ENCODE results near the gene CFAP91. TPM values are rescaled to one million over a fixed set of nuclear protein-coding genes. Genes with fewer than 3 reads are reported as not detected.
"Not testable (repeated sequence)": the region's sequence is repeated elsewhere in the genome, so short reads cannot be mapped to it uniquely, and the experiment has no call there.

Gene CFAP91
- total and polyA plus RNA-seq, 12 donors = 0.19 to 1.6 (median 0.49) TPM

DNA sequence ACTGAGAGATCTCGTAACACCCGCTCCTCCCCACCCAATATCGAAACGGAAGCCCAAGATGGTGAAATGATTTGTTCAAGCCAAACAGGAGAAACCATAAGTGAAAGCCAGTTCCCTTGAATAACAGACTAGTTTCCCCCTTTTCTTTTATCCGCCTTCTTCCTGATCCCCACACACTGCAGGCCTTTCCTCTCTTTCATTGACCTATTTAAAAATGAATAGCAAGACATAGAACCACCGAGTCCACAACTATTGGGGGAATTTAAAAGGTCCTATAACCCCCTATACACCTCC lies 25.2 kb upstream of the CFAP91 start:
- peak overlapping the region; percentile 89 to 98 (median 96) for H3K27ac ChIP-seq
- H3K36me3 ChIP-seq = peaks cover 0 to 28% (median 11%) of the 10 kb centered on the region in 9 donors
- no peaks in the 10 kb centered on the region for H3K9me3 ChIP-seq
- H3K4me3 ChIP-seq = peak overlapping the region; percentile 53 to 81 (median 70)
- peaks cover 6 to 39% (median 30%) of the 10 kb centered on the region in 9 donors for H3K4me1 ChIP-seq
- DNase-seq = no peak
- 7 to 15% methylated on average over 6 of the region's 6 CpGs for WGBS, 2 donors
- TF ChIP-seq, protein P1, sequence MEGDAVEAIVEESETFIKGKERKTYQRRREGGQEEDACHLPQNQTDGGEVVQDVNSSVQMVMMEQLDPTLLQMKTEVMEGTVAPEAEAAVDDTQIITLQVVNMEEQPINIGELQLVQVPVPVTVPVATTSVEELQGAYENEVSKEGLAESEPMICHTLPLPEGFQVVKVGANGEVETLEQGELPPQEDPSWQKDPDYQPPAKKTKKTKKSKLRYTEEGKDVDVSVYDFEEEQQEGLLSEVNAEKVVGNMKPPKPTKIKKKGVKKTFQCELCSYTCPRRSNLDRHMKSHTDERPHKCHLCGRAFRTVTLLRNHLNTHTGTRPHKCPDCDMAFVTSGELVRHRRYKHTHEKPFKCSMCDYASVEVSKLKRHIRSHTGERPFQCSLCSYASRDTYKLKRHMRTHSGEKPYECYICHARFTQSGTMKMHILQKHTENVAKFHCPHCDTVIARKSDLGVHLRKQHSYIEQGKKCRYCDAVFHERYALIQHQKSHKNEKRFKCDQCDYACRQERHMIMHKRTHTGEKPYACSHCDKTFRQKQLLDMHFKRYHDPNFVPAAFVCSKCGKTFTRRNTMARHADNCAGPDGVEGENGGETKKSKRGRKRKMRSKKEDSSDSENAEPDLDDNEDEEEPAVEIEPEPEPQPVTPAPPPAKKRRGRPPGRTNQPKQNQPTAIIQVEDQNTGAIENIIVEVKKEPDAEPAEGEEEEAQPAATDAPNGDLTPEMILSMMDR (IDR thresholded peaks at IDR 0.05) = no peak
- H3K27me3 ChIP-seq = no peaks in the 10 kb centered on the region
- intact Hi-C loops (cut with DNase I) = loop anchor here in 7 of 10 donors (1.0 to 10.0 kb wide), 12 partner anchors 80 to 403 kb away; partner anchors contain the start of genes PLA1A (in 2 of the 7), TIMMDC1 (in 2 of the 7) and ADPRH (in 1 of the 7)
- ATAC-seq = no peak

DNA sequence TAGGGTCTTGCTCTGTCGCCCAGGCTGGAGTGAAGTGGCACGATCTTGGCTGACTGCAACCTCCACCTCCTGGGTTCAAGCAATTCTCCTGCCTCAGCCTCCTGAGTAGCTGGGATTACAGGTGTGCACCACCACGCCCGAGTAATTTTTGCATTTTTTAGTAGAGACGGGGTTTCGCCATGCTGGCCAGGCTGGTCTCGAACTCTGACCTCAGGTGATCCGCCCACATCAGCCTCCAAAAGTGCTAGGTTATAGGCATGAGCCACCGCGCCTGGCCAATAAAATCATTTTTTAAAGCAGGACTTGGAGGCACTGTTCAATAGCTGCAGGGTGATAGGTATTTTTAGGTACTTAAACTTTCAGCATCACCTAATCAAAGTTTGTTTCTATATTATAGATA lies 24.6 kb upstream of the CFAP91 start:
- intact Hi-C loops (cut with DNase I) = loop anchor here in 7 of 10 donors (5.0 to 10.0 kb wide), 10 partner anchors 81 to 403 kb away; partner anchors contain the start of genes PLA1A (in 2 of the 7), ADPRH (in 1 of the 7) and TIMMDC1 (in 1 of the 7)
- not testable (repeated sequence) for H3K9me3 ChIP-seq, H3K27me3 ChIP-seq, DNase-seq, ATAC-seq, H3K4me3 ChIP-seq
- H3K27ac ChIP-seq = peak overlapping the region in 6 of 10 donors; percentile 89 to 98 (median 96)
- 97 to 98% methylated on average over 10 of the region's 10 CpGs for WGBS, 2 donors
- H3K4me1 ChIP-seq = peaks cover 3 to 33% (median 24%) of the 10 kb centered on the region in 9 donors
- H3K36me3 ChIP-seq = peaks cover 0 to 22% (median 5%) of the 10 kb centered on the region in 9 donors

- Histone ChIP-seq H3K36me3 (peaks cover 0 to 6% (median 0%) of the 10 kb centered on the region in 9 donors), H3K27me3 (no peaks in the 10 kb centered on the region), H3K4me1 (peaks cover 3 to 25% (median 18%) of the 10 kb centered on the region in 9 donors), H3K9me3 (no peaks in the 10 kb centered on the region), H3K27ac (peak overlapping the region in 1 of 10 donors; percentile 18), H3K4me3 (no peak overlapping the region)
- TF ChIP-seq, protein P1 (IDR thresholded peaks at IDR 0.05) = no peak
- ATAC-seq (no peak), DNase-seq (no peak)
- intact Hi-C loops (cut with DNase I) = loop anchor here (2.0 to 10.0 kb wide), 18 partner anchors 83 to 798 kb away; partner anchors contain the start of genes PLA1A (in 3 of the 10), ADPRH (in 2 of the 10), POGLUT1 (in 1 of the 10) and TEX55 (in 1 of the 10)
These were observed 22.9 kb upstream of the CFAP91 start for GRCh38 chr3:119679874-119680273.

DNA sequence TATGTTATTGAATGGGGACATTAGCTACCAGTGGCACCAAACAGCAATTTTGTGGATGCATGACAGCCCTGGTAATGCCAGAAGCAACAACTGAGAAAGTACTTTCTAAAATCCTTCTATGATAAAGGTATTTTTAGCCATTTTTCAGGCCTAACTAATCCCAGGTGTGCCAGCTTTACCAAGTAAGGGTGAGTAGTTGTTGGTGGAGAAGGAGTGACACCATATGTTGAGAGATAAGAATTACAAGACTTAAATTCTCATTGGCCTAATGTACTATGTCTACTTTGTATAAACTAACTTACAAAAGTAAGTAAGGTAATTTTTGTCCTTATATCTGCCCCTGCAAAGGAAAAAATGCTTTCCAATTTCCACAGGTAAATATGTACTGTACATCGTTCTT lies 21.5 kb upstream of the CFAP91 start:
- intact Hi-C loops (cut with DNase I) = loop anchor here in 8 of 10 donors (2.0 to 10.0 kb wide), 13 partner anchors 84 to 799 kb away; partner anchors contain the start of genes ADPRH (in 1 of the 8), PLA1A (in 1 of the 8), POGLUT1 (in 1 of the 8) and TEX55 (in 1 of the 8)
- peak overlapping the region in 3 of 10 donors; percentile 18 to 43 (median 25) for H3K27ac ChIP-seq
- 43 to 48% methylated on average over 1 of the region's 1 CpG for WGBS, 2 donors
- no peak for DNase-seq
- peaks cover 0 to 11% (median 6%) of the 10 kb centered on the region in 9 donors for H3K4me1 ChIP-seq
- H3K36me3 ChIP-seq = no peaks in the 10 kb centered on the region
- no peaks in the 10 kb centered on the region for H3K9me3 ChIP-seq
- no peak for ATAC-seq
- TF ChIP-seq, protein P1 (IDR thresholded peaks at IDR 0.05) = peak; percentile 30 to 77 (median 59)
- H3K4me3 ChIP-seq = no peak overlapping the region
- no peaks in the 10 kb centered on the region for H3K27me3 ChIP-seq

- TF ChIP-seq, protein P1 (IDR thresholded peaks at IDR 0.05) = no peak
- Histone ChIP-seq H3K36me3 (no peaks in the 10 kb centered on the region), H3K9me3 (peaks cover 0 to 4% (median 0%) of the 10 kb centered on the region in 11 donors), H3K4me3 (no peak overlapping the region), H3K27ac (no peak overlapping the region), H3K4me1 (peaks cover 0 to 4% (median 0%) of the 10 kb centered on the region in 9 donors), H3K27me3 (no peaks in the 10 kb centered on the region)
- intact Hi-C loops (cut with DNase I) = loop anchor here in 8 of 10 donors (5.0 to 10.0 kb wide), 12 partner anchors 86 to 801 kb away; partner anchors contain the start of genes ADPRH (in 1 of the 8), PLA1A (in 1 of the 8), POGLUT1 (in 1 of the 8) and TEX55 (in 1 of the 8)
- DNase-seq (no peak), ATAC-seq (no peak)
- 36 to 46% methylated on average over 1 of the region's 1 CpG for WGBS, 2 donors
These were observed 19.4 kb upstream of the CFAP91 start for GRCh38 chr3:119683421-119683820.

All from heart right ventricle (tissue), 16 donors.